Stimulated activated memory B cell treated with anti-CD40 and anti-IgM and Interleukin-4, amounts not matched to agents 10 μg/mL and 1 μg/mL and 100 μg/mL, for 72 hours (primary cell): Measurements from ENCODE around the gene INPP1.
"Not testable (repeated sequence)": the region's sequence is repeated elsewhere in the genome, so short reads cannot be mapped to it uniquely, and the experiment has no call there.

Experiments used
- ATAC-seq: fragments of 150-1000 bp; cut with Tn5 transposase; 2 replicates; pipeline ENCODE4 v1.10.0; 2021
- H3K27ac Mint-ChIP-seq: one replicate; pipeline ENCODE4 v1.8.0; 2022; ENCODE audit warnings: mild to moderate bottlenecking, mixed read lengths
- H3K27me3 Mint-ChIP-seq: one replicate; pipeline ENCODE4 v1.8.0; 2022; ENCODE audit warnings: mixed read lengths
- H3K36me3 Mint-ChIP-seq: one replicate; pipeline ENCODE4 v1.8.0; 2022; ENCODE audit warnings: mixed read lengths
- H3K4me1 Mint-ChIP-seq: one replicate; pipeline ENCODE4 v1.8.0; 2022; ENCODE audit warnings: mixed read lengths
- H3K4me3 Mint-ChIP-seq: one replicate; pipeline ENCODE4 v1.8.0; 2022; ENCODE audit warnings: mild to moderate bottlenecking, moderate library complexity, mixed read lengths
- H3K9me3 Mint-ChIP-seq: one replicate; pipeline ENCODE4 v1.8.0; 2022; ENCODE audit warnings: mixed read lengths

INPP1 gene

GRCh38 chr2:190343536-190344275 is at the start of gene INPP1:
INPP1 (plus strand) TSS chr2:190343589; CDS start chr2:190360103, 16,514 bp downstream.
- Mint-ChIP-seq H3K27me3 (no peaks in the 10 kb centered on the region), H3K36me3 (no peaks in the 10 kb centered on the region), H3K9me3 (no peaks in the 10 kb centered on the region), H3K27ac (peak within 1 kb of the TSS; percentile 77), H3K4me3 (peak within 1 kb of the TSS; percentile 88), H3K4me1 (peaks cover 14% of the 10 kb centered on the region)
- peak; percentile 78 for ATAC-seq

- H3K36me3 Mint-ChIP-seq: peaks cover 63% of the 10 kb centered on the region
- not testable (repeated sequence) for H3K4me3 Mint-ChIP-seq, ATAC-seq, H3K4me1 Mint-ChIP-seq, H3K9me3 Mint-ChIP-seq, H3K27ac Mint-ChIP-seq, H3K27me3 Mint-ChIP-seq
Measured at GRCh38 chr2:190297880-190298279, 45.5 kb upstream of the INPP1 start.

- no peak for ATAC-seq
- no peaks in the 10 kb centered on the region for H3K27me3 Mint-ChIP-seq
- peak overlapping the region; percentile 11 for H3K27ac Mint-ChIP-seq
Measured at GRCh38 chr2:190301032-190301431, 42.4 kb upstream of the INPP1 start.

GRCh38 chr2:190302052-190302451 is 41.3 kb upstream of the INPP1 start:
- Mint-ChIP-seq H3K27me3 (no peaks in the 10 kb centered on the region), H3K27ac (no peak overlapping the region), H3K9me3 (peaks cover 10% of the 10 kb centered on the region), H3K4me3 (no peak overlapping the region), H3K36me3 (peaks cover 69% of the 10 kb centered on the region), H3K4me1 (peaks cover 17% of the 10 kb centered on the region)
- ATAC-seq: no peak

More at GRCh38 chr2:190301032-190301431, 42.4 kb upstream of the INPP1 start:
- Mint-ChIP-seq H3K4me3 (no peak overlapping the region), H3K9me3 (peaks cover 10% of the 10 kb centered on the region), H3K36me3 (peaks cover 69% of the 10 kb centered on the region), H3K4me1 (peaks cover 12% of the 10 kb centered on the region)

GRCh38 chr2:190303647-190304046 is 39.7 kb upstream of the INPP1 start:
- no peaks in the 10 kb centered on the region for H3K27me3 Mint-ChIP-seq
- peaks cover 23% of the 10 kb centered on the region for H3K4me1 Mint-ChIP-seq
- H3K4me3 Mint-ChIP-seq: no peak overlapping the region
- no peak overlapping the region for H3K27ac Mint-ChIP-seq
- ATAC-seq: no peak
- peaks cover 77% of the 10 kb centered on the region for H3K36me3 Mint-ChIP-seq
- peaks cover 10% of the 10 kb centered on the region for H3K9me3 Mint-ChIP-seq

- no peaks in the 10 kb centered on the region for H3K27me3 Mint-ChIP-seq
- H3K27ac Mint-ChIP-seq: no peak overlapping the region
- no peak for ATAC-seq
- peaks cover 23% of the 10 kb centered on the region for H3K4me1 Mint-ChIP-seq
- H3K4me3 Mint-ChIP-seq: no peak overlapping the region
- H3K36me3 Mint-ChIP-seq: peaks cover 76% of the 10 kb centered on the region
- H3K9me3 Mint-ChIP-seq: peaks cover 10% of the 10 kb centered on the region
Measured at GRCh38 chr2:190304404-190304803, 39.0 kb upstream of the INPP1 start.

- no peak overlapping the region for H3K27ac Mint-ChIP-seq
- peaks cover 62% of the 10 kb centered on the region for H3K36me3 Mint-ChIP-seq
- no peaks in the 10 kb centered on the region for H3K9me3 Mint-ChIP-seq
- no peak for ATAC-seq
- no peaks in the 10 kb centered on the region for H3K27me3 Mint-ChIP-seq
- H3K4me3 Mint-ChIP-seq: no peak overlapping the region
- peaks cover 13% of the 10 kb centered on the region for H3K4me1 Mint-ChIP-seq
Measured at GRCh38 chr2:190308031-190308430, 35.4 kb upstream of the INPP1 start.

- peaks cover 45% of the 10 kb centered on the region for H3K36me3 Mint-ChIP-seq
- H3K27ac Mint-ChIP-seq: no peak overlapping the region
- no peaks in the 10 kb centered on the region for H3K27me3 Mint-ChIP-seq
- peaks cover 28% of the 10 kb centered on the region for H3K4me1 Mint-ChIP-seq
- no peaks in the 10 kb centered on the region for H3K9me3 Mint-ChIP-seq
- ATAC-seq: no peak
- H3K4me3 Mint-ChIP-seq: no peak overlapping the region
Measured at GRCh38 chr2:190311893-190312634, 31.3 kb upstream of the INPP1 start.

GRCh38 chr2:190312635-190313025 is 30.8 kb upstream of the INPP1 start:
- H3K4me1 Mint-ChIP-seq: peaks cover 34% of the 10 kb centered on the region
- H3K9me3 Mint-ChIP-seq: not testable (repeated sequence)

GRCh38 chr2:190313880-190314279 is 29.5 kb upstream of the INPP1 start:
- Mint-ChIP-seq H3K36me3 (peaks cover 38% of the 10 kb centered on the region), H3K9me3 (no peaks in the 10 kb centered on the region), H3K27ac (no peak overlapping the region), H3K4me3 (no peak overlapping the region), H3K27me3 (no peaks in the 10 kb centered on the region), H3K4me1 (peaks cover 41% of the 10 kb centered on the region)
- ATAC-seq: no peak

More at GRCh38 chr2:190312635-190313025, 30.8 kb upstream of the INPP1 start:
- not testable (repeated sequence) for H3K4me3 Mint-ChIP-seq, ATAC-seq, H3K27ac Mint-ChIP-seq, H3K27me3 Mint-ChIP-seq
- H3K36me3 Mint-ChIP-seq: peaks cover 46% of the 10 kb centered on the region

GRCh38 chr2:190315273-190315672 is 28.1 kb upstream of the INPP1 start:
- Mint-ChIP-seq H3K4me1 (peaks cover 45% of the 10 kb centered on the region), H3K9me3 (no peaks in the 10 kb centered on the region), H3K4me3 (no peak overlapping the region), H3K27ac (no peak overlapping the region), H3K36me3 (peaks cover 30% of the 10 kb centered on the region), H3K27me3 (no peaks in the 10 kb centered on the region)
- ATAC-seq: no peak

- Mint-ChIP-seq H3K27ac (peak overlapping the region; percentile 80), H3K27me3 (no peaks in the 10 kb centered on the region), H3K4me3 (peak overlapping the region; percentile 88), H3K9me3 (no peaks in the 10 kb centered on the region), H3K4me1 (peaks cover 50% of the 10 kb centered on the region), H3K36me3 (peaks cover 12% of the 10 kb centered on the region)
- no peak for ATAC-seq
Measured at GRCh38 chr2:190318514-190318913, 24.9 kb upstream of the INPP1 start.

- H3K27me3 Mint-ChIP-seq: no peaks in the 10 kb centered on the region
- H3K4me1 Mint-ChIP-seq: peaks cover 50% of the 10 kb centered on the region
- peak overlapping the region; percentile 88 for H3K4me3 Mint-ChIP-seq
- no peaks in the 10 kb centered on the region for H3K9me3 Mint-ChIP-seq
- peak; percentile 74 for ATAC-seq
- peak overlapping the region; percentile 80 for H3K27ac Mint-ChIP-seq
- H3K36me3 Mint-ChIP-seq: peaks cover 12% of the 10 kb centered on the region
Measured at GRCh38 chr2:190318931-190319554, 24.3 kb upstream of the INPP1 start.

- H3K36me3 Mint-ChIP-seq: peaks cover 9% of the 10 kb centered on the region
- ATAC-seq: peak; percentile 98
- peak within 1 kb of the TSS; percentile 80 for H3K27ac Mint-ChIP-seq
- H3K4me3 Mint-ChIP-seq: peak within 1 kb of the TSS; percentile 88
- H3K9me3 Mint-ChIP-seq: no peaks in the 10 kb centered on the region
- H3K27me3 Mint-ChIP-seq: no peaks in the 10 kb centered on the region
- peaks cover 47% of the 10 kb centered on the region for H3K4me1 Mint-ChIP-seq
Measured at GRCh38 chr2:190319555-190320498, 23.6 kb upstream of the INPP1 start, which contains the start of gene HIBCH. HIBCH (minus strand) TSS chr2:190319826; CDS start chr2:190319750, 76 bp downstream.
